Fibroblast of mammary gland (primary cell): ENCODE measurements around the gene MUC5B.
"Not testable (repeated sequence)": the region's sequence is repeated elsewhere in the genome, so short reads cannot be mapped to it uniquely, and the experiment has no call there.

Source experiments
- DNase-seq: peaks from one replicate; pipeline ENCODE4 v3.0.0-alpha.2; 2010; ENCODE audit warnings: low read depth
- H3K4me3 ChIP-seq: 2 replicates; pipeline ENCODE4 v1.5.1; 2011; ENCODE audit warnings: low read depth, mild to moderate bottlenecking, low read length, moderate library complexity; ENCODE audit not compliant: control insufficient read depth
- CTCF ChIP-seq: conservative IDR thresholded peaks from 2 replicates; pipeline ENCODE4 v1.5.1; 2011; ENCODE audit warnings: low read depth, low read length, inconsistent platforms; ENCODE audit not compliant: control insufficient read depth, insufficient read depth

Gene MUC5B

GRCh38 chr11:1248951-1249350 is 26.1 kb downstream of the MUC5B start:
- not testable (repeated sequence) for H3K4me3 ChIP-seq, DNase-seq

GRCh38 chr11:1250411-1250810 is 27.5 kb downstream of the MUC5B start:
- not testable (repeated sequence) for DNase-seq, H3K4me3 ChIP-seq

GRCh38 chr11:1251236-1251770 is 28.4 kb downstream of the MUC5B start:
- DNase-seq, result no peak
- TF ChIP-seq CTCF, result no peak
- H3K4me3 ChIP-seq, result no peak overlapping the region

DNA sequence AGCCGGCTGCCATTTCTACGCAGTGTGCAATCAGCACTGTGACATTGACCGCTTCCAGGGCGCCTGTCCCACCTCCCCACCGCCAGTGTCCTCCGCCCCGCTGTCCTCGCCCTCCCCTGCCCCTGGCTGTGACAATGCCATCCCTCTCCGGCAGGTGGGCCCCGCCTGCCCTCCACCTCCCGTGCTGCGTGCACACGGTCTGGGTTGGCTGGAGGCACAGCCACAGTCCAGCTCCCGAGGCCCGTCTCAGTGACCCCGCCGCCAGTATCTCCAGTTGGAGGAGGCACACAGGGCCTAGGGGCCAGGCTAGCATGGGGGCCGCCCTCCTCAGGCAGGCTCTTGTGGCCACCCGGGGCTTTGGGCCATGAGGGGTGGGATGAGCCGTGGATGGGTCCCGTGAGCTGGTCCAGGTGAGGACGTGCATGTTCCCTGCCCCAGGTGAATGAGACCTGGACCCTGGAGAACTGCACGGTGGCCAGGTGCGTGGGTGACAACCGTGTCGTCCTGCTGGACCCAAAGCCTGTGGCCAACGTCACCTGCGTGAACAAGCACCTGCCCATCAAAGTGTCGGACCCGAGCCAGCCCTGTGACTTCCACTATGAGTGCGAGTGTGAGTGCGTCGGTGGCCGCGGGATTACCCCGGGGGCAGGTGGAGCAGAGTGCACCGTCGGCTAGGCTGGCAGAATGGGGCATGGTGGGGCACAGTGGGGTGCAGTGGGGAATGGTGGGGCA is 29.7 kb downstream of the MUC5B start:
- DNase-seq, result no peak
- TF ChIP-seq CTCF, result no peak
- no peak overlapping the region for H3K4me3 ChIP-seq

- TF ChIP-seq CTCF, result no peak
- H3K4me3 ChIP-seq, result no peak overlapping the region
- no peak for DNase-seq
Measured at GRCh38 chr11:1253103-1253485, 30.2 kb downstream of the MUC5B start.

DNA sequence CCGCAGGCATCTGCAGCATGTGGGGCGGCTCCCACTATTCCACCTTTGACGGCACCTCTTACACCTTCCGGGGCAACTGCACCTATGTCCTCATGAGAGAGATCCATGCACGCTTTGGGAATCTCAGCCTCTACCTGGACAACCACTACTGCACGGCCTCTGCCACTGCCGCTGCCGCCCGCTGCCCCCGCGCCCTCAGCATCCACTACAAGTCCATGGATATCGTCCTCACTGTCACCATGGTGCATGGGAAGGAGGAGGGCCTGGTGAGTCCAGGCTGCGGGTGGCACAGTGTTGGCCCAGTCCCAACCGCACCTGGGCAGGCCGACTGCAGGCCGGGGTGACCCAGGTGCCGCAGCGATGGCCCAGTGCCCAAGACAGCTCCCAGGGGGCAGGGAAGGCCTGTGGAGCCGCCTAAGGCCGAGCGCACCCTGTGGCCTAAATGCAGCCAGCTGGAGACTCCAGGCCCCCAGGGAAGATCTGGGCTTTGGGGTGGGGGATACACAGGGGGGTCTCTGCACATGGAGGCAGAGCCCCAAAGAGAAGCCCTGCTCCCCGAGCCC is 31.3 kb downstream of the MUC5B start:
- TF ChIP-seq CTCF, result no peak
- H3K4me3 ChIP-seq, result no peak overlapping the region
- no peak for DNase-seq

- no peak overlapping the region for H3K4me3 ChIP-seq
- DNase-seq, result no peak
- no peak for TF ChIP-seq CTCF
Measured at GRCh38 chr11:1254733-1255132, 31.9 kb downstream of the MUC5B start.

- TF ChIP-seq CTCF, result no peak
- H3K4me3 ChIP-seq, result no peak overlapping the region
- no peak for DNase-seq
Measured at GRCh38 chr11:1255151-1255550, 32.3 kb downstream of the MUC5B start.
